HL-60 (cell line): Measurements from ENCODE around the gene NAPB.

Experiments used
- DNase-seq, 2 experiments: peaks; one replicate each; pipeline ENCODE4 v3.0.0-alpha.2; 2010 to 2020; ENCODE audit warnings: low read depth in 1 of 2, low spot score in 1 of 2
- H3K27ac ChIP-seq: fragments of 250-450 bp; sonication (Bioruptor Pico); replicated peaks from 2 replicates; pipeline ENCODE4 v1.5.1; 2020; ENCODE audit warnings: mild to moderate bottlenecking, moderate library complexity
- H3K27me3 ChIP-seq: fragments of 250-450 bp; sonication (Bioruptor Pico); 2 replicates; pipeline ENCODE4 v1.5.1; 2021; ENCODE audit warnings: mild to moderate bottlenecking, moderate library complexity; ENCODE audit not compliant: insufficient read depth, poor library complexity, severe bottlenecking
- H3K4me3 ChIP-seq: replicated peaks from 2 replicates; pipeline ENCODE4 v1.5.1; 2011; ENCODE audit warnings: mild to moderate bottlenecking, control low read depth, low read length; ENCODE audit not compliant: insufficient read depth
- CTCF ChIP-seq: IDR thresholded peaks from one replicate; pipeline ENCODE4 v1.5.1; 2011; ENCODE audit warnings: low read length, control low read depth, inconsistent platforms; ENCODE audit not compliant: insufficient read depth
- GABPA ChIP-seq: IDR thresholded peaks from 2 replicates; pipeline ENCODE4 v1.6.1; 2012; ENCODE audit warnings: low read depth
- POLR2AphosphoS5 ChIP-seq: IDR thresholded peaks from 2 replicates; pipeline ENCODE4 v1.6.1; 2012; ENCODE audit warnings: low read depth
- REST ChIP-seq: IDR thresholded peaks from 2 replicates; pipeline ENCODE4 v1.6.1; 2012; ENCODE audit warnings: low read depth; ENCODE audit not compliant: insufficient replicate concordance
- SPI1 ChIP-seq: IDR thresholded peaks from 2 replicates; pipeline ENCODE4 v1.6.1; 2012; ENCODE audit warnings: low read depth, mild to moderate bottlenecking, borderline replicate concordance

Gene NAPB

DNA sequence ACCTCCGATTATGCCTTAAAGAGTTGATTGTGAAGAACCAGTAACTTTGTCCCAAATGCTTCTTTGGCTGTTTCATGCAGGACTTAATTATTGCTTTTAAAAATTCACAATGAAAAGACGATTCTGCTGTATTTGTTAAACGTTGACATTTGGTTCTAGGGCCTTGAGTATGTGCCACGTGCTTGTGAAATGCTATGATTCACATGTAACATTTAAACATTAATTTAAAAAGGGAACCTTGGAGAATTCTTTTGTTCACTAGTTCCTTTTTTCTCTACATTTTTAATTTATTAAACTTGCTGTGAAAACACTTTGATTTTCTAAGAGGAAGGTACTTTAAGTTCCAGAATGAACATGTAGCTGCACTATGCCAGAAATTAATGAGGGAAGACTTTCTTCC is 49.8 kb downstream of the NAPB start:
- DNase-seq = no peak
- TF ChIP-seq SPI1 (no peak), GABPA (no peak), POLR2AphosphoS5 (no peak), CTCF (no peak), REST (no peak)
- no peaks in the 10 kb centered on the region for H3K27me3 ChIP-seq
- H3K4me3 ChIP-seq = no peak overlapping the region
- no peak overlapping the region for H3K27ac ChIP-seq

DNA sequence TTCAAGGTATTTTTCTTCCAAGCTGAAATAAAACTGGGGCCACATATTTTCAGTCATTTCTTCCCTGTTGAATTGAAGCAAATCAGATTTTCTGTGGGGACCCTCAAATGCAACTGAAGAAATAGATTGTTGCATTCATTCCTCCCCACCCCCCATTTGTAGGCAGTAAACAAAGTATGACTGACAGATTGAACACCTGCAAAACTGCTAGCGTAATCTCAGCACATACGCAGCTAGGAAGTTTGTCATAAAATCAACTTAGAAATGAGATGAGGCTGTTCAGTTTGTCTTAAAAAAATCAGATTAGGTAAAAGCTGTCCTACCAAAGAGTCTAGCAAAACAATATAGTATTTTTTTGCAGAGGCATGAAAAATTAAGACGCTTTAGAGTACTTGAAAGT is 50.4 kb downstream of the NAPB start:
- DNase-seq = no peak
- TF ChIP-seq REST = no peak
- no peak for TF ChIP-seq POLR2AphosphoS5
- TF ChIP-seq GABPA = no peak
- TF ChIP-seq CTCF = no peak
- no peak for TF ChIP-seq SPI1
- Histone ChIP-seq H3K27ac (no peak overlapping the region), H3K4me3 (no peak overlapping the region), H3K27me3 (no peaks in the 10 kb centered on the region)

GRCh38 chr20:23370274-23370673 is 51.0 kb downstream of the NAPB start:
- TF ChIP-seq GABPA (no peak), CTCF (no peak), SPI1 (no peak), REST (no peak), POLR2AphosphoS5 (no peak)
- H3K27ac ChIP-seq = no peak overlapping the region
- no peaks in the 10 kb centered on the region for H3K27me3 ChIP-seq
- DNase-seq = no peak
- no peak overlapping the region for H3K4me3 ChIP-seq
